Thymus (tissue), 11 donors: Measurements from ENCODE around the gene PITPNM2. TPM values are rescaled to one million over a fixed set of nuclear protein-coding genes. Genes with fewer than 3 reads are reported as not detected.
A peak's percentile ranks its signal among the peaks of the same experiment; 100 is the strongest.

Experiments used
- DNase-seq, 9 donors: peaks; one replicate each; pipeline ENCODE4 v3.0.0-alpha.2; 2013; ENCODE audit warnings: low spot score in 9 of 9, low read depth in 6 of 9, missing footprints in 1 of 9
- H3K27ac ChIP-seq, 2 donors: one replicate each; pipeline ENCODE4 v1.5.1; 2013; ENCODE audit warnings: control low read depth in 1 of 2, low read depth in 1 of 2, low read length in 1 of 2, mild to moderate bottlenecking in 1 of 2, moderate library complexity in 1 of 2
- H3K27me3 ChIP-seq, 2 donors: one replicate each; pipeline ENCODE4 v1.5.1; 2013; ENCODE audit warnings: low read length in 1 of 2; ENCODE audit not compliant: control insufficient read depth in 2 of 2, insufficient read depth in 1 of 2
- H3K36me3 ChIP-seq, 2 donors: one replicate each; pipeline ENCODE4 v1.5.1; 2013; ENCODE audit warnings: low read length in 1 of 2, mild to moderate bottlenecking in 1 of 2, moderate library complexity in 1 of 2; ENCODE audit not compliant: control insufficient read depth in 2 of 2, insufficient read depth in 2 of 2
- H3K4me1 ChIP-seq, 2 donors: one replicate each; pipeline ENCODE4 v1.5.1; 2013; ENCODE audit warnings: low read length in 2 of 2; ENCODE audit not compliant: control insufficient read depth in 2 of 2, insufficient read depth in 2 of 2
- H3K4me3 ChIP-seq, 2 donors: one replicate each; pipeline ENCODE4 v1.5.1; 2013; ENCODE audit warnings: low read length in 2 of 2, control low read depth in 1 of 2, mild to moderate bottlenecking in 1 of 2
- H3K9me3 ChIP-seq, 2 donors: one replicate each; pipeline ENCODE4 v1.5.1; 2013; ENCODE audit warnings: low read length in 1 of 2, mild to moderate bottlenecking in 1 of 2; ENCODE audit not compliant: control insufficient read depth in 2 of 2, insufficient read depth in 1 of 2
- WGBS: extraction: QIAGEN DNeasy Blood & Tissue Kit; methylation state at CpG from one replicate; pipeline ENCODE4 v1.1.7; 2013; 5-methylcytosine and 5-hydroxymethylcytosine counted together
- polyA plus RNA-seq: library from polyadenylated mRNA; stranded (reverse); fragments of 200-250 nt; gene quantifications from one replicate; pipeline ENCODE4 v1.2.3, GENCODE V29; 2013
- total RNA-seq: library from RNA; stranded (reverse); fragments of 120-200 nt; gene quantifications from one replicate; pipeline ENCODE4 v1.2.4, GENCODE V29; 2013
- donor health status: healthy.

PITPNM2 gene
- total and polyA plus RNA-seq, 2 donors: 55.9 to 56.8 TPM

DNA sequence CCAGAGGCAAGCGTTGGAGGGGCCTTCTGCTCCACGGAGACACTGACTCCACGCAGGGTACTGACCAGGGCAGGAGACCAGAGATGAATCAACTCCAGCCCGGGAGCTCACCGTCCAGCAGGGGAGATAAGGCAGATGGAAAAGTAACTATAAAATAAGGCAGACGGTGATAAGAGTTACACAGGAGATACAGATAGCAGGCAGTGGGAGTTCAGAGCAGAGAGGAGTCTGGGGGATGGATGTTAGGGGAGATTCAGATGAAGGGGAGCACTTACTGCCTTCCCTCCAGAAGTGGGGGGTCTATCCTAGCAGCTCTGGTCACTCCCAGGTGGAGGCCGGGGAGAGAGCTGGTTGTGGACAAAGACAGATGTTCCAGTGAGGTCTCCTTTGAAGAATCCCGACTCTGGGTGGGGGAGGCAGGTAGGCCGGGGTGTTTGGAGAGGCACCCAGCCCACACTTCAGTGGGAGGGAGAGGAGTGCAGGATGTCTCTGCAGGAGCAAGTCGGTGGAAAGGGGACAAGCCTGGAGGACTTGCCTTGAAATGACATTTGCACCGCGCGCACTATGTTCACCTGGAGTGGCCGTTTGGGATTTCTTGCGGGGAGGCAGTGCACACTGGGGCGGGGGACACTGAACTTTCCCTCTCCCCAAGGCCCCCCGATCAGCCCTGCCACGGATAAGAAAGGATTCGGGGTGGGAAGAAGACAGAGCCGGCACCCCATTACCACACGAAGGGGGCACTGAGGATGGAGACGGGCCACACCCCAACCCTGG is 1.2 kb downstream of the PITPNM2 start:
- Histone ChIP-seq H3K27ac (peak overlapping the region; percentile 92 to 97), H3K36me3 (peaks cover 21 to 69% of the 10 kb centered on the region in 2 donors), H3K4me3 (peak overlapping the region; percentile 78 to 97), H3K4me1 (peaks cover 20 to 77% of the 10 kb centered on the region in 2 donors), H3K27me3 (peaks cover 0 to 4% of the 10 kb centered on the region in 2 donors), H3K9me3 (peaks cover 0 to 8% of the 10 kb centered on the region in 2 donors)
- peak in 2 of 9 donors; percentile 58 to 75 for DNase-seq
- WGBS: 29% methylated on average over 22 of the region's 22 CpGs

DNA sequence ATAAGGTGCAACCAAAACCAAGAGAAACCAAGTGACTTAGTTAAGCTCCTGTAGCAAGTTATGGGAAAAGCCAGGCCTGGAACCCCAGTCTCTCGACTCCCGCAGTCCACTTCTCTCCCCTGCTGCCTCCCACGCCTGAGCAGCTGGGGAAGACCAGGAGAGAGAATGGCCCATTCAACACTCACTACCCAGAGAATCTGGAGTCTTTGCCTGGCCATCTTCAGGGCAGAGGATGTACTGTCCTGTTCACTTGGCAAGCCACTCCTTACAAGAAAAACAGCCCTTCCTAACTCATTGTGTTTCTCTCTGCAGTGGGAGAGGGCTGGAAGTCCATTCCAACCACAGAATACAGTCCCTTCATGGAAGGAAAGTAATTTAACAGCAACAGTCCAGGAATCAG is 1.8 kb downstream of the PITPNM2 start:
- Histone ChIP-seq H3K9me3 (peaks cover 0 to 8% of the 10 kb centered on the region in 2 donors), H3K4me1 (peaks cover 20 to 82% of the 10 kb centered on the region in 2 donors), H3K27me3 (peaks cover 0 to 4% of the 10 kb centered on the region in 2 donors), H3K27ac (peak overlapping the region; percentile 87 to 97), H3K36me3 (peaks cover 21 to 66% of the 10 kb centered on the region in 2 donors), H3K4me3 (peak overlapping the region; percentile 78 to 97)
- peak in 1 of 9 donors; percentile 71 for DNase-seq
- 68% methylated on average over 3 of the region's 3 CpGs for WGBS

DNA sequence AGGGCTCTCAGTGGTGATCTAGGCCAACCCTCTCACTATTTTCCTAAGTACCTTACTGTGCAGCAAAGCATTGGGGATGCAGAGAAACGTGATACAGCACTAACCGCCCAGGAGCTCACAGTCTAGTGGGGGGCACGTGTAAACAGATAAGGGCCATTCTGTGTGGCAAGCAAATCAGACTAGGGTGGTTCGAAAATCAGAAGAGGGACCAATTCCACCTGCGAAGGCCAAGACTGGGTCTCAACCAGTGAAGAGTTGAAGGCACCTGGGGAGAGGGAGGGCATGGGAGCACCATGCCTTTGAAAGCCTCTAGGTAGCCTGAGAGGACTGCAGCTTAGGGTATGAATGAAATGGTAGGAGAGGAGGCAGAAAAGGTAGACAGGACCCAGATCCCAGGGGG is 2.2 kb downstream of the PITPNM2 start:
- Histone ChIP-seq H3K27ac (peak overlapping the region; percentile 87 to 97), H3K4me3 (peak overlapping the region; percentile 78 to 97), H3K27me3 (peaks cover 0 to 4% of the 10 kb centered on the region in 2 donors), H3K4me1 (peaks cover 17 to 82% of the 10 kb centered on the region in 2 donors), H3K36me3 (peaks cover 21 to 66% of the 10 kb centered on the region in 2 donors), H3K9me3 (peaks cover 0 to 8% of the 10 kb centered on the region in 2 donors)
- DNase-seq: peak in 1 of 9 donors; percentile 72
- WGBS: 41% methylated on average over 5 of the region's 5 CpGs

DNA sequence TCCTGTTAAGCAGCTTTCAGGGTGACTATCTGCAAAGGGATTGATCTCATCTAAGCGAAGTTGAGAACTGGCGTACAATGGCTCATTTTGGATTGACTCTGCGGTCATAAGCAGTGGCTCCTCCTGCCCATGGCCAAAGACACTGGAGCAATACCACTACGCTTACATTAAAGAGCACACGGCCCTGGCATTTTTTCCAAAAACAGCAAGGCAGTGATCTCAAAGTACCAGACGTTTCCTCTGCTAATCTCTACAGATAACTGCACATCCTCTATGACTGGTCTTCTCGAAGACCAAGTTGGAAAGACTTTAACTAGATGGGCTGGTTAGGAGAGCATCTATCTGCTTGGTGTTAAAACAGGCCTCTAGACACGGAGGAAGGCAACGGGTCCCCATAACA is 2.7 kb downstream of the PITPNM2 start:
- no peak for DNase-seq
- H3K36me3 ChIP-seq: peaks cover 21 to 67% of the 10 kb centered on the region in 2 donors
- H3K4me1 ChIP-seq: peaks cover 17 to 82% of the 10 kb centered on the region in 2 donors
- peak overlapping the region; percentile 87 to 97 for H3K27ac ChIP-seq
- WGBS: 39% methylated on average over 9 of the region's 9 CpGs
- peak overlapping the region; percentile 78 to 97 for H3K4me3 ChIP-seq
- peaks cover 0 to 4% of the 10 kb centered on the region in 2 donors for H3K27me3 ChIP-seq
- H3K9me3 ChIP-seq: peaks cover 0 to 8% of the 10 kb centered on the region in 2 donors

DNA sequence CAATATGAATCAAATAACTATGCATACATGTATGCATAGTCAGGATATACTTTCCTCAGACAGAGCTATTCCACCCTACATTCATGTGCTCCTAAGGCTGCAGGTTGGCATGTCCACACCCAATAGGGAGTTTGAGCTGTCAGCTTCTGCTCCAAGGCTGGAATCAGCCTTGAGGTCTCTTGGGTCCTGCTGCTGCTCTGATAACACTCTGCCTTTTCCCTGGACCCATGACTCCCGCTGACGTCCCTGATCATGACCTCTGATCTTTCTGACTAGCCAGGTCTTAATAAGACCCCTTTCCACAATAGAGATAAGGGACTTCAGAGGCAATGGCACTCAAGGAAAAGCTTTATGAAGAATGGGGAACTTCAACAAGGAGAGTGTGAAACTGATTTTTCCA is 5.7 kb downstream of the PITPNM2 start:
- no peak for DNase-seq
- Histone ChIP-seq H3K36me3 (peaks cover 24 to 81% of the 10 kb centered on the region in 2 donors), H3K4me3 (peak overlapping the region in 1 of 2 donors; percentile 11), H3K27ac (peak overlapping the region in 1 of 2 donors; percentile 83), H3K4me1 (peaks cover 27 to 95% of the 10 kb centered on the region in 2 donors), H3K9me3 (no peaks in the 10 kb centered on the region), H3K27me3 (peaks cover 0 to 2% of the 10 kb centered on the region in 2 donors)
- 94% methylated on average over 2 of the region's 2 CpGs for WGBS

DNA sequence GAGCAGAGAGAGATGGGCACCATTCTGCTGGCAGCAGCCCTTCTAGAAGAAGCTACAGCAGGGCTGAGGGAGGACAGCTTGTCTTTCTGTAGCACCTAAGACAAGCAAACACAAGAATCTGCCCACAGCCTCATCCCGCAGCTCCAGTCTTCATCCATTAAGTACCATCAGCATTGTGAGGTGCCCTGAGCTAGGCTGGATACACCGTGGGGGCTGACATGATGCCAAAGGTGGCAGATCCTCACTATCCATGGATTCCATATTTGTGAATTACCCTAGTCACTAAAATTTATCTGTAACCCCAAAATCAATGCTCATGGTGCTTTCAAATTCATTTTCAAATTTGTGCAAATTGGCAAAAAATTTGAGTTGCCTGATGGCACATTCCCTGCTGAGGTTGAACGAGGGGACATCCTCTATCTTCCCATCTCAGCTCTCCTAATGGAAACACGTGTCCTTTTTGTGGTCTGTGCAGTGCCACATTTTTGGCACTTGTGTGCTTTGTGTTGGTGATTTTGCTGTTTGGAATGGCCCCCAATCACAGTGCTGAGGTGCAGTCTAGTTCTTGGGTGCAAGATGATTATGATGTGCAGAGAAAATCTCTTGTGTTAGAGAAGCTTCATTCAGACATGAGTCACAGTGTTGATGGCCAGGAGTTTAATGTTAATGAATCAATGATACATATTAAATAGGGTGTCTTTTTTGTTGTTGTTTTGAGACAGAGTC is 7.0 kb downstream of the PITPNM2 start:
- 69% methylated on average over 4 of the region's 4 CpGs for WGBS
- Histone ChIP-seq H3K27ac (peak overlapping the region; percentile 83 to 98), H3K9me3 (peaks cover 0 to 5% of the 10 kb centered on the region in 2 donors), H3K36me3 (peaks cover 18 to 84% of the 10 kb centered on the region in 2 donors), H3K27me3 (no peaks in the 10 kb centered on the region), H3K4me1 (peaks cover 36 to 96% of the 10 kb centered on the region in 2 donors), H3K4me3 (peak overlapping the region; percentile 42 to 47)
- DNase-seq: peak in 1 of 9 donors; percentile 61

DNA sequence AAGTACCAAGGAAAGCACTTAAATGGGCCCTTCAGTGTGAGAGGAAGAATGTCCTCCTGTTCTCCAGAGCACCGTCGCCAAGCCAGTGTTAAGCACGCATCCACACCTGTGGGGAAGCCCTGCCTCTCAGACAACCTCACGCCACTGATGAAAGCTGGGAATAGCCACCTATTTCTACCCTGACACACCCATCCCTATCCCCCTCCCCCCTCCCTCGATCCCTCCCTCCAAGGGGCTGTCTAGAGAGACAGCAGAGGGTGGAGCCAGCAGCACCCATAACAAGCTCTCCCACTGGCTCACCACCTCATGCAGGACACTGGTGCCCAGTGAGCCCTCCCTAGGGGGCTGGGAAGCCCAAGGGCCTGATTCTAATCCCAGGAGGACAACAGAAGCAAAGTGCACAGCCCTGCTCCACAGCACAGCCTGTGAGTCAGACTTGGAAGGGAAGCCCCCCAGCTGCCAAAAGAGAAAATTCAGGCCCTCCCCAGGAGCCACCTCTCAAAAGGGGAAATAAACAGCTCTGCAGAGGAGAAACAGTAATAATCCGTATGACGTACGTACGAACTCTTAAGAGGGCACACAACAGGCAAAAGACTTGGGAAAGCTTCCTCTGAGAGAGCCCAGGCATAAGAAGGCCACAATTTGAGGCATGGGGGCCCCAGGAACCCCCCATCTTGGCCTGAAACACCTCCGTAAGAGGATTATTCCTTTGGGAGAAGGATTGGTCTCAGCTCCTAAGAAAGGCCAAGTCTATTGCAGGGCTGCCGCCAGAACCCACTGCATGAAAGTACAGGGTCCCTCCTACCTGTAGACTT is 7.8 kb downstream of the PITPNM2 start:
- Histone ChIP-seq H3K27me3 (no peaks in the 10 kb centered on the region), H3K4me1 (peaks cover 34 to 94% of the 10 kb centered on the region in 2 donors)
- DNase-seq: peak in 4 of 9 donors; percentile 83 to 91 (median 84)

DNA sequence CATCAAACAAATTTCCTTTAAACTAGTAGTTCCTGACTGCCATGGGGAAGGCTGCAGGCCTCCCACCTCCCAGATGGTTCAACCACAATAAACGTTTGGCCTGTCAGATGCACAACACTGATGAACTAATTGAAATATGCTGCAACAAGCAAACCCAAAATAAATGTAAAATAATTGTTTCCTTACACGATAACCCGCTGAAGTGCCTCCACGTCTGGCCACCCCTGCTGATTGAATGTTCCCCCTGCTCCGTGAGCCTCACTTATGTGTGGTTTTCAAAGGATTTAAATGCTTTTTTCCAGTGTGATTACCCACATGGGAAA is 8.4 kb downstream of the PITPNM2 start:
- DNase-seq: no peak
- Histone ChIP-seq H3K36me3 (peaks cover 18 to 85% of the 10 kb centered on the region in 2 donors), H3K4me1 (peaks cover 34 to 92% of the 10 kb centered on the region in 2 donors), H3K4me3 (peak overlapping the region; percentile 42 to 47), H3K27me3 (no peaks in the 10 kb centered on the region), H3K9me3 (peaks cover 0 to 7% of the 10 kb centered on the region in 2 donors), H3K27ac (peak overlapping the region; percentile 55 to 98)
- 13% methylated on average over 5 of the region's 5 CpGs for WGBS

More for the DNA sequence above, 7.8 kb downstream of the PITPNM2 start:
- peak overlapping the region; percentile 83 to 98 for H3K27ac ChIP-seq
- H3K36me3 ChIP-seq: peaks cover 15 to 86% of the 10 kb centered on the region in 2 donors
- peak overlapping the region; percentile 42 to 47 for H3K4me3 ChIP-seq
- peaks cover 0 to 7% of the 10 kb centered on the region in 2 donors for H3K9me3 ChIP-seq
- 21% methylated on average over 11 of the region's 11 CpGs for whole genome bisulfite sequencing
